Brain pericyte (primary cell): Measurements from ENCODE around the gene NCOR1.
A peak's percentile ranks its signal among the peaks of the same experiment; 100 is the strongest.

ENCODE experiments used
- DNase-seq: peaks from one replicate; pipeline ENCODE4 v3.0.0-alpha.2; 2012; ENCODE audit warnings: low read depth, low spot score

The NCOR1 gene

GRCh38 chr17:16036261-16036660, 179.1 kb downstream of the NCOR1 start:
- no peak for DNase-seq

DNA sequence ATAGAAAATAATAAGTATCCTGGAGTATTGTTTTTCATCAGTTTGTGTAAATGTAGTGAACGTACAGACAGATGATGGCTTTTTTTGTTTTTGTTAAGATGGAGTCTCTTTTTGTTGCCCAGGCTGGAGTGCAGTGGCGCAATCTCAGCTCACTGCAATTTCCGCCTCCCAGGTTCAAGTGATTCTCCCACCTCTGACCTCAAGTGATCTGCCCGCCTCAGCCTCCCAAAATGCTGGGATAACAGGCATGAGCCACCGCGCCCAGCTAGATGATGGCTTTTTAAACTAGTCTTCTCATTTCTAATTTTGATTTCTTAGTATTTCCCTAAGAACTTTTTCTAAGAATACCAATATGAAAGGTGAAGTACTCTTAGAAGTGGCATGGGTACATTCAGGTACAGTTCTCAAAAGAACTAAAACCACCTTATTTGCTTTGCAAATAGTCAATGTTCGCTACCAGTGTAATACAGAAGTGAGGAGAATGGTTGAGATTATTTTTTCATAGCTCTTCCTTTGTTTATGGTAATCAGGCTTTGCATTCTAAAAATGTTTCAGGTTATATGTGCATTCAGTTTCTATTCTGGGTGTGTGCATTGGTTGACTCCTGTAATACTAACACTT, 181.5 kb downstream of the NCOR1 start:
- DNase-seq, result no peak

DNA sequence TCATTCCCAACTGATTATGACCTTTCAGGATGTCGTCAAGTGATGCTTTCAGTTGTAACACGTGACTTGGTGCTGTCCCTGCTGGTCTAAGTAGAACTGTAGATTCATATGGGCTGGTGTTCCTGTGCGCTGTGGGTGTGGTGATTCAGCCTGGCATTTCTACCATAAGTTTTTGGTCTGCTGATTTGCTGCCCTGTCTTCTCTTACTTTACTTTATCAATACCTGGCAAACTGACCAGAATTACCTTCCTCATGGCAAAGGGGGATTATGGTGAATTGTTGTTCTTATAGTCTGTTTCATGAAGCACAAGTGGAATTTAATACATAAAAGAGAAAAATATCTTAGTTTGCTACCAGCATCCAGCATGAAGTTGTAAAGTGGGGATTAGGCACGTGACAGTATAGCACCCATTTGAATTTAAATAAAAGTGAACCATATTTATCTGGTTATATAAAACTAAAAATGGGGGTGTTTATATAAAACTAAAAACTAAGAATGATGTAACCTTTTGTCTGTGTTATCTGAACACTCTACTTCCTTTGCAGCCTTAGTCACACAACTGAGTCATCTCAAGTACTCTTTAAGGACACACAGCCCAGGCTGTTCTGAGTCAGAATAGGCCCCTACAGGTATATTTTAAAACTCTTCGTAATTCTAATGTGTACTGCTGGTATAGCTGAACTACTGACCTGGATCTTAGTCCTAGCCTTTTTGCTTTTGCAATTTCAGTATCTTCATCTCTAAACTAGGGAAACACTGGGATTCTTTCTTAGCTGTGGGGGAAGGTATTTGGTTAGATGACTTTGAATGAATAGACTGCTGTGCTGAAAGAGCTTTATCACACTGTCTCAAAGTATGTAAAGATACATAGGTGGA, 187.4 kb downstream of the NCOR1 start:
- DNase-seq, result peak; percentile 18

DNA sequence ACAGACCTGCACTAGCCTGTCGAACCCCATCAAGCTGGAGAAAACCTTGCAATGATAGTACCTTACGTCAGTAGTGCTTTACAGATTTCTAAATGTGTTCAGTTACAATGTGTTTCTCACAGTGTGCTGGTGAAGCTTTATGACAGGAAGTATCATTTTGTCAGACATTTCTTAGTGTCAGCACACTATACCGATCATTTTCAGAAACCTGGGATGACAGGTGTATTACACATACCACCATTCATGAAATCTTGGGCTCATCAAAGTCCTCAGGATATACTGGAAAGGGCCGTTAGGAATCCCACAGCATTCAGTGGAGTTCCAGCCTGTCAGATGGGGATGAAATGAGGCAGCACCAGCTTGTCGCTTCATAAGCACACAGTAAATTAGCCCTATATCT, 188.4 kb downstream of the NCOR1 start:
- DNase-seq, result no peak

GRCh38 chr17:16025202-16025601, 190.1 kb downstream of the NCOR1 start:
- DNase-seq, result no peak

DNA sequence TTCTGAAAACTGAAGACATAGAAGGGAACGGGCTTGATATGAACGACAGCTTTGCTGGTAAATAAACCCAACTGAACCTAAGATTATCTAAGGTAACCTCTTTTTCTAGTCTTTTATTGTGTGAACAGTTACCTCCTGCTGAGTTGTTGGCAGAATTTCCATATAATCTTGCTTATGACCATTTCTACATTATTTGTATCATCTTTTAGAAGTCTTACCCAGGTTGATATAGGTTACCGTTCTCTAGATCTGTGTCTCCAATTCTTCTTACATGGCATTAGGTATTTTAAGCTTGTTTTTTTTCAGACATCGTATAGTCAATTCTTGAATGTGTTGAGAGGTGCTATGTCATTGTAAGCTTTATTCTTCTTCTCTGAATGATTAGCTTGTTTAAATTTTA, 191.5 kb downstream of the NCOR1 start:
- DNase-seq, result no peak

DNA sequence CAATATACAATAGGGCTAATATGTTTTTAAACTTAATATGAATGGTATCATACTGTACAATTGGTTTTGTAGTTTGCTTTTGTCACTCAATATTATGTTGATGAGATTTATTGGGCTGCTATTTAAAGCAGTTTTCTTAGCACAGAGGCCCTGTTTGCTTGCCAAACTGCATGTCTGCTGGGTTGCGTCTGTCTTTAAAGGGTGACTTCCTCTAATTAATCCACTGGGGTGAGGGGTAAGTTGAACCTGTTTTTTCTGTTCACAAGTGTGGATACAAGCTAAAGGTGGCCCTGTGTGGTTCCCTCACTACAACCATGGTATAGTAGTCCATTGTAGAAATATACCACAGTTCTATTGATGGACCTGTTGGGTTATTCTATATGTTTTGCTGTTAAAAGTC, 196.0 kb downstream of the NCOR1 start:
- no peak for DNase-seq

DNA sequence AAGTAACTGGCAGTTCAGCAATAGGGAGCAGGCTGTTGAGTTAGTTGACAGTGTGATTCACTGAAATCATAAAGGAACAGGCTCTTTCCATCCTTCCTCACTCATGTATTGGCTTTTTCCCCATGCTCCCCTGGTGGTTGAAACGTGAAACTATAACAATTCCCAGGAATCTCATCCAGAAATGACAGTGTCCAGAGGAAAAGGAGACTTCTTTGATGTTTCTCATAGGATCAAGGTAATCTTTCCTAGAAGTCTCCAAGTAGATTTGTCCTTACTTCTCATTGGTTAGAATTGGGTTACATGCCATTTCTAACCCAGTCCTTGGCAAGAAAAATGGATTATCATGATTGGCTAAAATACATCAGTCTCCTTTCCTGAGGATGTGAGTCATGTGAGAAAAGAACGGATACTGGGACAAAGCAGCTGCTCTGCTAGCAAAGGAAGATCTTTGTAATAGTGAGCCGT, 201.4 kb downstream of the NCOR1 start:
- DNase-seq, result peak; percentile 48

- DNase-seq, result no peak
Observed at GRCh38 chr17:16007439-16007838, 207.9 kb downstream of the NCOR1 start.

DNA sequence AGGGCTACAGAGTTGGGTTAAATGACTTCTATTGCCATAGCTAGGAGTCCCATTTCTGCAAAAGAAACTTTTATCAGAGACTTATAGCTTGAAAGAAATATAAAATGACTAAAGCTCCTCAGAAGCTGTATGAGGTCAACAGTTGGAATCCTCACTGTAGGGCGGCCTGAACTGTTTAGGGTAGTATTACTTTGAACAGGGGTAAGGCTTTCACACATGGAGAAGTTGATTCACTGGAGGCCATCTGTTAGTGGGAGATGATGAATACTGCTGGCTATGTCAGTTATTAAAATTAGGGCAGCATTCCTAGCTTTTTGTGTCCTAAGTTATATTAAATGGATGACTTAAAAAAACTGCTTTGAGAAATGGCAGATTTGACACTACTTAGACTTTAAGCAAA, 209.7 kb downstream of the NCOR1 start:
- DNase-seq, result no peak

GRCh38 chr17:16003841-16004240, 211.5 kb downstream of the NCOR1 start:
- DNase-seq, result no peak

DNA sequence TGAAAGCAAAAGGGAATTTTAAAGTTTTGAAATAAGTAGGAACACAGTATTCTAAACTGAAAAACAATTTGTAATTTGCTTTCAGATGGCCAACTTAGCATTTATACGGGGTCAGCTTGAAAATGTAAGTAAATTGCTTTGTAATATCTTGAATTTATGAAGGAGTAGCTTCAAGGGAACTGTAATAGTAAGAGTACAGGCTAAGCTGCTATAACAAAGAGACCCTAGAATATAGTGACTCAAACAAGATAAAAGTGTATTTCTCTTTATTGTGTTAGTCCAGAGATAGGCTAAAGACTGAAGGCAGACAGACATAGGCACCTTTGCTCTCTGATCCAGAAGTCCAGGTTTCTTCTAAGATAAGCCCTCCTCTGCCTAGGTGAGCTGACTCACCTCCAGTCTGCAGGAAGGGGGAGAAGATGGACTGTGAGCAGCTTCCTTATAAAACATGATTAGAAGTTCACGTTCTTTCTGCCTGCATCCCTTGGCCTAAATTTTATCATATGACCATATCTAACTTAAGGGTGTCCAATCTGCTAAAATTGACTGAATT, 212.6 kb downstream of the NCOR1 start:
- DNase-seq, result no peak

DNA sequence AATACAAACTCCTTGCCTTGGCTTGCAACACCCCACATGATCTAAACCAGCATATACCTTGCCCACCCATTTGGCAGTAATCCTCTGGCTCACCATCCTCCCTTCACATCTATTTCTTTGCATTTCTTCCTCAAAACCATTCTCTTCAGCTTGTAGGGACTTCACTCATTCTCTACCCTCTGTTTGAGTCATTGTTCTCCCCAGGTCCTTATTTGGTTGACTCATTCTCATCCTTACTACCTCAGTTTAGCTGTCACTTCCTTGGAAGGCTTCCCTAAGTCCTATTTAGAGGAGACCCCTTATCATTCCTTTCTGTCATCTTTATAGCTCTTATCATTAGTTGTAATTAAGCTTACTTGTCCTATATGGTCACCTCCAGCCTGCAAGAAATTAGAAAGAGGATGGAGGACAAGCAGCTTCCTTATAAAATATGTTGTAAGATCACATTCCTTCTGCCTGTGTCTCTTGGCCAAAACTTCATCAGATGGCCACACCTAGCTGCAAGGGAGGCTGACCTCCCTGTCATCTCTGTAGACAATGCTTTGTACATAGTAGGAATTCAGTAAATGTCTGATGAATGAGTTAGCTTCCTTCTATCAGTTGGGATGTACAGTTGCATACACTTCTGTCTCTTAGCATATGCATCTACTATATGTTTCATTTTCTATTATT, 214.0 kb downstream of the NCOR1 start:
- DNase-seq, result no peak

GRCh38 chr17:15999974-16000827, 215.1 kb downstream of the NCOR1 start:
- no peak for DNase-seq

DNA sequence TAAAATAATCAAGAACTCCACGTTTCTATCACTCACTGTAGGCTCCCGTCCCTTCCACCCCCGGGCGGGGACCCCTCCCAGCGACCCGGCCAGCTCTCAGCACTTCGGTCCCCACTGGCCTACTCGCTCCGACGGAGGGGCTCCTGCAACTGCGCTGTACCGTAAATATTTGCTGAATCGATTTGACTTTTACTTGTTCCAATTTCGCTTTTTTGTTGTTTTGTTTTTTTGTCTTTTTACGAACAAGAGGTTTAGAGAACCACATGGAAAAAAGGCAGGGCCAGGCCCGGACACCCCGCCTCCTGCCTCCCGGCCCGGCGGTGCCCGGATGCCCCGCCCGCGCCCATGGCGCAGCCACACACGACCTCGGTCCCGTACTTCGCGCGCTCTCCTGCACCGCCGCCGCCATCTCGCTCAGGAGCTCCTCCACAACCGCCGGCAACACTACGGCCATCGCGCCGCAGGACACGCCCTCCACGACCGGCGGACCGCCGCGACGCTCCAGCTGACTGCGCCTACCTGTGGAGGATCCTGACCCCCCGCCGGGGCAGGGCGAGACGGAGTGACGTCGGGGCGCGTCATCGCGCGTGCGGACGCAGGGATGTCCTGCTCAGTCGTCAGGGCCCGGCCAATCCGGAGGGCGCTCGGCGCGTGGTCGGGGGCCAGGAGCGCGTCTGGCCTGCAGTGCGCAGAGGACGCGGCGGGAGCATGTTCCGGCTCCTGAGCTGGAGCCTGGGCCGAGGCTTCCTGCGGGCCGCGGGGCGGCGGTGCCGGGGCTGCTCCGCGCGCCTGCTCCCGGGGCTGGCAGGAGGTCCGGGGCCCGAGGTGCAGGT, 216.0 kb downstream of the NCOR1 start, which contains the start of the genes TTC19 and ZSWIM7:
Gene TTC19, plus strand, starts transcription at position 684 of the 833 bp plus-strand sequence. Its CDS starts 25 bp downstream, at position 709.
Gene ZSWIM7, minus strand, starts transcription at position 564 of the 833 bp plus-strand sequence. Its CDS starts 110 bp downstream, at position 454.
- peak; percentile 89 for DNase-seq

DNA sequence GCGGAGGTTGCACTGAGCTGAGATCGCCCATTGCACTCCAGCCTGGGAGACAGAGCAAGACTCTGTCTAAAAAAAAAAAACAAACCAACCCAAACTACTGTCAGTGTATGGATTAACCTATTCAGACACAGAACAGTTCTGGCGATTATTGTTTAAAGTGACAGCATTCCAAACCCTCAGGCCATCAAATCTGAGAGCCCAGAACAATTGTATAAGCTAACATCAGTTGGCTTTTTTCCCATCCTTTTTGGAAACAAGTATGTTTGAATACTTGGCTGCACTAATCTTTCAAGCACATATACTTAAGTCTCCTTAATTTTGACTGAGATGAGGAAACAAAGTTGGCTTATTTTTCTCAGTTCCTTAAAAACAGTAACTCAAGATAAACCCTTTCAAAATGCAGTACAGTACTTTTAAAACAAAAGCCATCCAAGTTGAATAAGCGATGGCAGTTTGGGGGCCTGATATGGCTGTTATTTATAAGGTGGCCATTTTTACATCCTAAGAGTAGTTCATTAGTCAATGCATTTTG, 217.2 kb downstream of the NCOR1 start:
- DNase-seq, result no peak

GRCh38 chr17:15996322-15996721, 219.0 kb downstream of the NCOR1 start:
- no peak for DNase-seq

DNA sequence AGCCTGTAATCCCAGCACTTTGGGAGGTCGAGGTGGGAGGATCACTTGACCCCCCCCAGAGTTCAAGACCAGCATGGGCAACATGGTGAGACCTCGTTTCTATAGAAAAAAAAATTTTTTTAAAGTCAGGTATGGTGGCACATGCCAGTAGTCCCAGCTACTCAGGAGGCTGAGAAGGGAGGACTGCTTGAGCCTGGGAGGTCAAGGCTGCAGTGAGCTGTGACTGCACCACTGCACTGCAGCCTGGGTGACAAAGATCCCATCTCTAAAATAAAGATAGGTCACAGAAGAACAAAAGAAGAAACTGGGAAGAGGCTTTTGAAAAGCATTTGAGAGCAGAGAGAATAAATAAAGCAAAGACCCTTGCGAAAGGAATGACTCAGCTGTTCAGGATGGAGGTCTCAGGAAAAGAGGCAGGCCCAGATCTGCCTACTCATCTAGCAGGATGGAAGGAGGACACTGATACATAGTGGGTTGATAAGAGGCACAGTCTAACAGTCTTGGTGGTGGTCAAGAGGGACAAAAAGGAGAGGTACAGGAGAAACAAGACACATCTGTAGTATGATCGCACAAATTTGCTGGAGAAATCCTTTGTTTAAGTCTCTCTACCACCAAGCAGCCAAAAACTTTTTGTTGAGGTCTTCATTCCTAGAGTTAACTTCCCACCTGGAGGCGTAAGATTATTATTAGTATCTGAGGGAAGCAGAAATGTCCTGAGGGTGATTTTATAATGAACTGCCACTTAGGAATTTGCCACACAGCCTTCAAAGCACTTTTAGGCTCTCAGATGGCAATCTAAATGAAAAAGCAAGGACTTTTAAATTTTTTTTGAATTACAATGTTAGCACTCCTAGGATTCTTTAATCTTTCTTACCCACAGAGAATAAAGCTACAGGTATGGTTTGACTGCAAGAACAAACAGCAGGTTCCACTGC, 233.4 kb downstream of the NCOR1 start:
- DNase-seq, result no peak

DNA sequence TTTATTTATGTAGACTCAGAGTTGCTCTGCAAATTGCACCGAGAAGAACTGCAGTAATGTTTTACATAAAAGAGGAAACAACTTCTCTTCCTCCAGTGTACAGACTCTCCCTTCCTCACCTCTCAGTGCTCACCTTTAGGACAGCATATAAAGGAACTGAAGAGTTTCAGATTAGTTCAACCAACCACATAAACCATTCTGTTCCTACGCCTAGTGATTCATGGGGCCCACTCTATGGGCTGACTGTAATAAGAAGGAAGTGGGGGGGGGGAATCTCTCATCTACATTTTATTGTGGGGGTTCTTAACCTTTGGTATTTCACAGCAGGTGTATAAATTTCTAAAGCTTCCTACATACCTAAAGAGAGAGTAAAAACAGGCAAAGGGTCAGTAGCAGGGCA, 234.1 kb downstream of the NCOR1 start:
- DNase-seq, result no peak
